K562 (cell line): ENCODE data around the gene HPS5. TPM values are rescaled to one million over a fixed set of nuclear protein-coding genes. Genes with fewer than 3 reads are reported as not detected.

Source experiments
- ATAC-seq: fragments of 200-7000 bp; cut with Tn5 transposase; 3 replicates; pipeline ENCODE4 v1.9.1; 2020; ENCODE audit warnings: moderate library complexity
- BruUV-seq: library from RNA; stranded (reverse); fragments of 400-500 nt; replicated peaks from 2 replicates; lab custom pipeline; 2021; lab: Mats Ljungman, UMichigan
- CTCF ChIA-PET: fragments of 300-600 bp; formaldehyde crosslinking; extraction: SDS; loops from one replicate; lab custom pipeline; 2021; ENCODE audit warnings: low intra/inter-chr PET ratio; lab: Yijun Ruan, JAX
- POLR2A ChIA-PET: fragments of 300-600, 350-650 bp; sonication (Branson Sonifier 250); formaldehyde crosslinking; extraction: SDS; loops from one replicate; lab custom pipeline; 2021; ENCODE audit warnings: antibody characterized with exemption, inconsistent platforms; lab: Yijun Ruan, JAX
- DNase-seq, 4 experiments: peaks; one replicate each; pipeline versions ENCODE4 v3.0.0 to v3.0.0-alpha.2; 2011 to 2018; ENCODE audit warnings: low spot score in 3 of 4, mixed read lengths in 3 of 4; ENCODE audit errors: extremely low read depth in 1 of 4
- FAIRE-seq: peaks from 2 replicates; lab custom pipeline; 2011; peaks lifted over from hg19 to GRCh38; lab: Jason Lieb, UNC
- H2AFZ ChIP-seq: 2 replicates; pipeline ENCODE4 v1.6.0; 2011; ENCODE audit warnings: low read depth, low read length, control low read depth, inconsistent platforms
- H3K27ac ChIP-seq: fragments of 200-600 bp; 3 replicates; pipeline ENCODE4 v1.8.0; 2011; ENCODE audit warnings: low read depth, mild to moderate bottlenecking, control low read depth, inconsistent platforms, low read length, moderate library complexity, mixed read lengths; ENCODE audit errors: extremely low read depth
- H3K27me3 ChIP-seq, 2 experiments: fragments of 300-600 bp in 1 of 2; 2 replicates in 1 of 2; 3 replicates in 1 of 2; pipeline versions ENCODE4 v1.6.0 to v1.8.0; 2011; ENCODE audit warnings: inconsistent platforms in 2 of 2, low read length in 2 of 2, mild to moderate bottlenecking in 1 of 2, mixed read lengths in 1 of 2, moderate library complexity in 1 of 2; ENCODE audit not compliant: control insufficient read depth in 2 of 2, insufficient read depth in 2 of 2
- H3K36me3 ChIP-seq: fragments of 300-600 bp; 3 replicates; pipeline ENCODE4 v1.8.0; 2011; ENCODE audit warnings: mild to moderate bottlenecking, low read length, inconsistent platforms; ENCODE audit not compliant: control insufficient read depth, insufficient read depth
- H3K4me1 ChIP-seq, 2 experiments: fragments of 200-600 bp in 1 of 2; replicated peaks in 1 of 2; 2 replicates in 1 of 2; 3 replicates in 1 of 2; pipeline versions ENCODE4 v1.5.1 to v1.8.0; 2011; ENCODE audit warnings: inconsistent platforms in 2 of 2, low read length in 2 of 2, mild to moderate bottlenecking in 1 of 2, mixed read lengths in 1 of 2, moderate library complexity in 1 of 2; ENCODE audit not compliant: control insufficient read depth in 2 of 2, insufficient read depth in 2 of 2
- H3K4me2 ChIP-seq: 2 replicates; pipeline ENCODE4 v1.6.1; 2011; ENCODE audit warnings: low read length, control low read depth, inconsistent platforms, mixed read lengths; ENCODE audit not compliant: insufficient read depth
- H3K4me3 ChIP-seq: fragments of 200-600 bp; sonication (generic), shearing (Covaris generic); 2 replicates; pipeline ENCODE4 v1.5.1; 2016; ENCODE audit warnings: control low read depth, inconsistent platforms
- H3K79me2 ChIP-seq: fragments of 200-600 bp; 3 replicates; pipeline ENCODE4 v1.8.0; 2011; ENCODE audit warnings: low read length, inconsistent platforms; ENCODE audit not compliant: control insufficient read depth, insufficient read depth
- H3K9ac ChIP-seq, 2 experiments: 2 replicates each; pipeline versions ENCODE4 v1.6.0 to v1.6.1; 2011; ENCODE audit warnings: low read depth in 2 of 2, low read length in 2 of 2, control low read depth in 1 of 2, inconsistent platforms in 1 of 2, mild to moderate bottlenecking in 1 of 2, mixed read lengths in 1 of 2; ENCODE audit not compliant: insufficient read depth in 1 of 2
- H3K9me1 ChIP-seq: one replicate; pipeline ENCODE4 v1.6.0; 2011; ENCODE audit warnings: inconsistent platforms, mild to moderate bottlenecking, low read length, moderate library complexity; ENCODE audit not compliant: control insufficient read depth, insufficient read depth
- H3K9me3 ChIP-seq: replicated peaks from 2 replicates; pipeline ENCODE4 v1.5.1; 2011; ENCODE audit warnings: low read depth, low read length, inconsistent platforms; ENCODE audit not compliant: control insufficient read depth, insufficient read depth
- H4K20me1 ChIP-seq: replicated peaks from 2 replicates; pipeline ENCODE4 v1.6.1; 2011; ENCODE audit warnings: low read length, inconsistent platforms, mixed read lengths; ENCODE audit not compliant: control insufficient read depth, insufficient read depth
- CEBPB ChIP-seq: fragments of 450-650 bp; IDR thresholded peaks from 2 replicates; pipeline ENCODE4 v1.6.1; 2016; ENCODE audit warnings: missing genetic modification characterization, missing compliant biosample characterization
- ELF1 ChIP-seq: fragments of 200-800 bp; sonication (Bioruptor generic); IDR thresholded peaks from 2 replicates; pipeline ENCODE4 v1.6.1; 2016; ENCODE audit warnings: missing genetic modification characterization, missing compliant biosample characterization
- ELF2 ChIP-seq: fragments of 250-450 bp; sonication (Bioruptor Pico); IDR thresholded peaks from 2 replicates; pipeline ENCODE4 v1.5.0; 2021; ENCODE audit warnings: mild to moderate bottlenecking
- ERF ChIP-seq: fragments of 450-650 bp; formaldehyde crosslinking; IDR thresholded peaks from 2 replicates; pipeline ENCODE4 v1.4.0; 2020; ENCODE audit warnings: mild to moderate bottlenecking, mixed read lengths
- HDAC6 ChIP-seq: IDR thresholded peaks from 2 replicates; pipeline ENCODE4 v1.6.1; 2012; ENCODE audit warnings: low read depth, mild to moderate bottlenecking, control low read depth, inconsistent platforms, low read length, moderate library complexity
- LCOR ChIP-seq: sonication (generic); formaldehyde crosslinking; IDR thresholded peaks from 2 replicates; pipeline ENCODE4 v1.8.0; 2022; ENCODE audit warnings: mild to moderate bottlenecking, missing genetic modification reagents
- RFX5 ChIP-seq: IDR thresholded peaks from 2 replicates; pipeline ENCODE4 v1.6.1; 2011; ENCODE audit warnings: low read depth, mild to moderate bottlenecking, improper control_type of control experiment, low read length
- SMAD3 ChIP-seq: fragments of 450-650 bp; formaldehyde crosslinking; conservative IDR thresholded peaks from 2 replicates; pipeline ENCODE4 v1.4.0; 2020; ENCODE audit warnings: mild to moderate bottlenecking
- SMARCA5 ChIP-seq: fragments of 450-650 bp; IDR thresholded peaks from 2 replicates; pipeline ENCODE4 v1.6.1; 2016
- ZKSCAN1 ChIP-seq: fragments of 150-350 bp; IDR thresholded peaks from 2 replicates; pipeline ENCODE4 v1.6.1; 2016; ENCODE audit warnings: low read depth, low read length
- ZNF146 ChIP-seq: IDR thresholded peaks from one replicate; pipeline ENCODE4 v1.6.1; 2018; ENCODE audit warnings: missing compliant biosample characterization; ENCODE audit not compliant: unreplicated experiment
- ZSCAN32 ChIP-seq: fragments of 450-650 bp; formaldehyde crosslinking; IDR thresholded peaks from 2 replicates; pipeline ENCODE4 v1.4.0; 2020; ENCODE audit warnings: mild to moderate bottlenecking, moderate library complexity
- WGBS: fragments of 100-300 bp; shearing (Covaris generic); methylation state at CpG from one replicate; pipeline ENCODE4 v1.1.6; 2016; ENCODE audit warnings: low coverage, mixed read lengths; ENCODE audit not compliant: insufficient coverage; ENCODE audit errors: missing lambda C conversion rate; 5-methylcytosine and 5-hydroxymethylcytosine counted together
- in situ Hi-C: fragments of 300-500 bp; cut with MboI; formaldehyde crosslinking; loops from 4 replicates; pipeline ENCODE4 v1.15.0; 2018; ENCODE audit warnings: inconsistent platforms, mixed read lengths
- intact Hi-C: fragments of 100-400 bp; cut with micrococcal nuclease; formaldehyde crosslinking; loops from 2 replicates; pipeline ENCODE4 v1.14.2; 2022
- polyA plus RNA-seq, 8 experiments: library from polyadenylated mRNA; depleted of rRNA in 4 of 8; stranded (reverse) in 5 of 8; unstranded in 3 of 8; fragments of >200 nt; fragmentation: Nextera tagmentation in 2 of 8; fragmentation: Illumina TruSeq in 1 of 8; extraction: Ambion mirVana in 2 of 8; extraction: Trizol in 1 of 8; gene quantifications; 2 replicates each; pipeline versions ENCODE4 v1.2.1 to v1.2.3, GENCODE V29; 2011 to 2014; ENCODE audit warnings: inconsistent platforms in 1 of 8, missing spikeins in 1 of 8
- total RNA-seq, 7 experiments: library from RNA; depleted of rRNA in 6 of 7; stranded (reverse); fragments of >200 nt in 6 of 7; fragmentation: Illumina TruSeq in 2 of 7; extraction: Trizol in 2 of 7; gene quantifications; 2 replicates each; pipeline versions ENCODE4 v1.2.1 to v1.2.3, GENCODE V29; 2011 to 2021; ENCODE audit warnings: low replicate concordance in 1 of 7
- TF ChIP-seq, protein P1 (sequence below): IDR thresholded peaks from 2 replicates; pipeline ENCODE4 v1.6.1; 2016; ENCODE audit warnings: missing genetic modification characterization, missing compliant biosample characterization
- TF ChIP-seq, protein P2 (sequence below): fragments of 250-450 bp; sonication (Bioruptor Pico); IDR thresholded peaks from 2 replicates; pipeline ENCODE4 v1.5.0; 2021; ENCODE audit warnings: mild to moderate bottlenecking, moderate library complexity

Gene HPS5
- total and polyA plus RNA-seq, 9 of the 15 experiments (the other 6 are each of a cell fraction or from before 2014, with no cell fraction given) = 12.2 to 28.1 (median 16.8) TPM

DNA sequence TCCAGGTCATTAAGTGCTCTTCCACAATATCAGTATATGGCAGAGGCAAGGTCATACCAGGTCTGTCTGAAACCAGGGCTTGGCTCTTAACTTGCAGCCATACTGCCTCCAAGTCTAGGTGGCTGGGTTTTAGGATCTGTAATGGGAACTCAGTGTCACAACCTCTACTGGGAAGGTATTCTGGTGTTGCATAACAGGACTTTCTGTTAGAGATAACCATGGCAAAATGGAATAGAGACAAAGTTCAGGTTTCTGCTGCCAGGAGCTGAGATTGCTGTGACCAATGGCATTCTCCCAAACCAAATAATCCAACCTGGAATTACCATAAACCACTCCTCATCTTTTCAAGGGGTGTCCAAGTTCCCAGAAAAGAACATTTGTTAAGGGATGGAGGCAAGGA, 62.7 kb downstream of the HPS5 start:
- no TSS peak for BruUV-seq
- in situ Hi-C loops = loop anchor here (10.0 kb wide), 1 partner anchor 396 kb away; no protein-coding TSS in a partner anchor
- FAIRE-seq = no peak

DNA sequence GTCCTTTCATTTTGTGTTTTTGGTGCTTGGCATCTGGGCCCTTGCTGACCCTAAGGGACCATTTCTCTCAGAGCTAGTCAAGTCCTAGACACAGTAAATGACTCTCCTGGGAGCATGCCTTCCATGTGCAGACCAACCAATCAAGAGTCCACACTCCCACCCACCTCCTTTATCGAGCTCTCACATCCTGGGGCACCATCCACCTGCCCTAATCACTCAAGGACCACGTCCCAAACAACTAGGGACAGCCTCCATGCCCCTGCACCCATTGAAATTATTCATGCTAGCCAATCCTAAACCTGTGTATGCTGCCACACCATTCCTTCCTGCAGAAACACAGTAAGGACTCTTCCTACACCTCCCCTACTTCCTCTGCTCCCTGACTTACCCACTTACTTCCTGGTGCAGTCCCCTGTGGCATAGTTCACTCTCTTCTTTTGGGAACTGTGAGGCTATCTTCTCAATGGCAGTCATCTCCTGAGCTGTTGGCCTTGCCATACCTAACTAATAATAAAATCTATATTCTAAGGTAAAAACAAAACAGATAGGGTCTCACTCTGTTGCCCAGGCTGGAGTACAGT, 67.1 kb downstream of the HPS5 start:
- DNase-seq (no peak), FAIRE-seq (no peak), ATAC-seq (no peak)
- Histone ChIP-seq H4K20me1 (no peaks in the 10 kb centered on the region; the same call in 1 of the 2 replicates), H3K4me3 (no peak overlapping the region), H3K27ac (no peak overlapping the region), H3K79me2 (no peaks in the 10 kb centered on the region), H3K36me3 (no peaks in the 10 kb centered on the region), H3K9me3 (no peaks in the 10 kb centered on the region), H3K27me3 (peaks cover 26 to 43% of the 10 kb centered on the region in 2 experiments), H3K4me2 (no peak overlapping the region), H3K9ac (no peak overlapping the region), H3K9me1 (no peaks in the 10 kb centered on the region), H2AFZ (no peak overlapping the region), H3K4me1 (no peaks in the 10 kb centered on the region)
- no TSS peak for BruUV-seq
- ChIA-PET POLR2A (no interaction called here), CTCF (no interaction called here)
- intact Hi-C loops = no loop called here
- 0% methylated on average over 2 of the region's 2 CpGs for WGBS
- in situ Hi-C loops = loop anchor here (10.0 kb wide), 1 partner anchor 400 kb away; no protein-coding TSS in a partner anchor
- TF ChIP-seq HDAC6 = no peak
- no peak for TF ChIP-seq SMARCA5
- TF ChIP-seq, protein P1, sequence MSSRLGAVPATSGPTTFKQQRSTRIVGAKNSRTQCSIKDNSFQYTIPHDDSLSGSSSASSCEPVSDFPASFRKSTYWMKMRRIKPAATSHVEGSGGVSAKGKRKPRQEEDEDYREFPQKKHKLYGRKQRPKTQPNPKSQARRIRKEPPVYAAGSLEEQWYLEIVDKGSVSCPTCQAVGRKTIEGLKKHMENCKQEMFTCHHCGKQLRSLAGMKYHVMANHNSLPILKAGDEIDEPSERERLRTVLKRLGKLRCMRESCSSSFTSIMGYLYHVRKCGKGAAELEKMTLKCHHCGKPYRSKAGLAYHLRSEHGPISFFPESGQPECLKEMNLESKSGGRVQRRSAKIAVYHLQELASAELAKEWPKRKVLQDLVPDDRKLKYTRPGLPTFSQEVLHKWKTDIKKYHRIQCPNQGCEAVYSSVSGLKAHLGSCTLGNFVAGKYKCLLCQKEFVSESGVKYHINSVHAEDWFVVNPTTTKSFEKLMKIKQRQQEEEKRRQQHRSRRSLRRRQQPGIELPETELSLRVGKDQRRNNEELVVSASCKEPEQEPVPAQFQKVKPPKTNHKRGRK (tag) = no peak
- TF ChIP-seq ZKSCAN1 = no peak
- TF ChIP-seq ELF2 = no peak
- TF ChIP-seq LCOR (CRISPR knock-in tag) = no peak
- TF ChIP-seq ZSCAN32 = no peak
- TF ChIP-seq, protein P2, sequence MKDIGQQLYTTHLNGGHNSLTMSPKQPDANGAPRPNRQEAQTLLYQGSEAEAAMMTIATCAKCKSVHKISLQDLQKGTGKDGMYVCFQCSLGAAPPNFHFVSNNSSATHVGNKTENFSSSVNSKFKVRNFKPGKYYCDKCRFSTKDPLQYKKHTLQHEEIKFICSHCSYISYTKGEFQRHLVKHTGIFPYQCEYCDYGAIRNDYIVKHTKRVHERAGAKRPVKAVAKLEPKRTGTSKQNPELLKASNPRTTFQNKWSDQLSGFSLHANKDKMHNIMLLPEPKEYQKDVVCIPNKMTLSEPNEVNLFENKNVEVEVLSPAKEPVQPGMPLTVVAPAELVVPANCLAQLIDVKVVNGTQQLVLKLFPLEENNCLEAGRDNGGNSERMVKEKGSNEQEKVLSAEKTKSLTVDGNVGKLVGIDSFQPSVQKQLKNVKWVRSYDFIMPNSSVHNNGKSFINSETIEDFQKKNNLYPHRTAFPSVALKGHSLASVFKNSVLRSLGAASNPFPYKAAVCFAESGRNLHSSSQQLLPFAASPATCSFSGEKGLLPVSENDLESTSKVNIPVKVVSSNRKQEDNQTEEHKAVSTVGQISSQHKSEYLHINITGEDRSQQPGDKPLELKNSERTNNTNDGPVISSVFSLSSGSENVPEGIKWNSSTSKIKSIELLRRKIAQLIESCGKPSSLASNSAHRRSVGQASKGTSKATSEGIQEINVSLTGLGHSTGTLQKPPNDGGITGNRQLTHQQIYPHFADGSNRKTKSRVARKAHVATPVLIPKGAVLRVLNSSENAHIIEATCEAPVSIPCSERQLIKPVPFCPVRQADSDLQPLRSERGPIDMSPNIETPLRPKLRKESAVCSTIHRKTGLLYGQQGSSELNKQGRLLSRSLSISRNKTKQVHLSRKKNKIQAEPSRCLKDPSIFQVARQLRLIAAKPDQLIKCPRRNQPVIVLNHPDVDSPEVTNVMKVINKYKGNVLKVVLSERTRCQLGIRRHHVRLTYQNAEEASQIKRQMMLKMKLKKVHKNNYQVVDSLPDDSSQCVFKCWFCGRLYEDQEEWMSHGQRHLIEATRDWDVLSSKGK (CRISPR knock-in tag) = no peak
- TF ChIP-seq ELF1 (tag) = no peak
- no peak for TF ChIP-seq SMAD3 (CRISPR knock-in tag)

More for the DNA sequence above, 62.7 kb downstream of the HPS5 start:
- ATAC-seq = no peak
- TF ChIP-seq CEBPB (tag) (peak; percentile 38; the same call in 1 of the 2 replicates), ZNF146 (CRISPR knock-in tag) (no peak), ERF (CRISPR knock-in tag) (no peak), RFX5 (no peak)
- H3K4me1 ChIP-seq = no peaks in the 10 kb centered on the region
- no peak overlapping the region for H3K27ac ChIP-seq
- H3K4me3 ChIP-seq = no peak overlapping the region
- no peak overlapping the region for H3K4me2 ChIP-seq
- no peak overlapping the region for H2AFZ ChIP-seq
- no peaks in the 10 kb centered on the region for H3K79me2 ChIP-seq
- peaks cover 35 to 48% of the 10 kb centered on the region in 2 experiments for H3K27me3 ChIP-seq
- DNase-seq = no peak
- intact Hi-C loops = no loop called here
- ChIA-PET CTCF (no interaction called here), POLR2A (no interaction called here)
- H3K9ac ChIP-seq = no peak overlapping the region
- H3K9me1 ChIP-seq = no peaks in the 10 kb centered on the region
- 0 out of 2 replicates have a peak, but pooled peaks cover 2% of the 10 kb centered on the region for H4K20me1 ChIP-seq
- H3K9me3 ChIP-seq = no peaks in the 10 kb centered on the region
- no peaks in the 10 kb centered on the region for H3K36me3 ChIP-seq
